Head of caudate nucleus (tissue), 42 donors: Measurements from ENCODE around the gene CSHL1.

Experiments used
- DNase-seq, 42 donors: peaks; one replicate each; pipeline versions ENCODE4 v3.0.0 to v3.0.0-alpha.2; 2020 to 2021; ENCODE audit warnings: mixed read lengths in 7 of 42
- intact Hi-C: fragments of 100-400 bp; cut with DNase I; formaldehyde crosslinking; loops from one replicate; pipeline ENCODE4 v1.15.0; 2022

The CSHL1 gene

DNA sequence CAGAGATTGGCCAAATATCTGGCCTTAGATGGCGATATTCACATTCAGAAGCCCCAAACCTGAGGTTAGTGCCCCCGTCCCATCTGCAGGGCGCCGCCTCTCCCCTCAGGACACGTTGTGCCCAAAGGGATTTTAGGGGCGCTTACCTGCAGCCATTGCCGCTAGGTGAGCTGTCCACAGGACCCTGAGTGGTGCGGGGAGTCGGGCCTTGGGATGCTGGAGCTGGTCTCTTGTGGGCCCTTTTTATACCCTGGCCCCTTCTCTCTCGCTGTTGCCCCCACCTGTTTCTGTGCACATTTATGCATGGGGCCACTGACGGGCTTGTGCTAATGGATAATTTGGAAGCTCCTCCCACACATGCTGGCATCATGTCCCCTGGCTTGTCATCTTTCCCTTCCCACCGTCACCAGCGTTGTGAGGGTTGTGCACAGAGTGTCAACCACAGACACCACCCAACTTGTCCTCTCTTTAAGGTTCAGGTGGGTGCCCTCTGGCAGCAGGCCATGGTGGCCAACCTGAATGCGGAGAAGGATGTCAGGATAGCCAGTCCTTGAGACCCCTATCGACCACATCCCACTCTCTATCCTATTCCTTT is at the start of gene CSHL1:
CSHL1 (minus strand) TSS at position 218 of the 595 bp plus-strand sequence; CDS start at position 156, 62 bp downstream.
- peak in 1 of 42 donors; percentile 28 for DNase-seq
- intact Hi-C loops = loop anchor here (10.0 kb wide), 1 partner anchor 224 kb away; the partner anchor contains the start of gene ERN1

DNA sequence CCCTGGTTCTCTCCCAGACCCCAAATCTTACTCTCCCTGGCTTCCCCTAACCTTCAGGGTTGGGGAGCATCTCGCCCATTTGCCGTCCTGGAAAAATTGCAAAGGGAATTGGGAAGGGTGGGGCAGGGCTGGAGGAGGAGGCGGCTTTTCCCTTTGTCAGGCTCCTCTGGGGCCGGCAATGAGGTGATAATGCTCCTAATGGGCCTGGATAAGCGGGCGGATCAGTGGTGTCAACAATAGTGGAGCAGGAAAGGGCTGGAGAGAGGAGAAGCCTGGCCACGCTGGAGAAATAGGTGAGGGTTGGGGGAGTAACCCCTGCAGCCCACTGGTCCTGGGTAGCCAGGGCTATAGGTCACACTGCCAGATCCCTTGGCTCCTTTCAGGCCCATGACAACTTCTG is 49.4 kb upstream of the CSHL1 start:
- no peak for DNase-seq
- intact Hi-C loops = no loop called here

DNA sequence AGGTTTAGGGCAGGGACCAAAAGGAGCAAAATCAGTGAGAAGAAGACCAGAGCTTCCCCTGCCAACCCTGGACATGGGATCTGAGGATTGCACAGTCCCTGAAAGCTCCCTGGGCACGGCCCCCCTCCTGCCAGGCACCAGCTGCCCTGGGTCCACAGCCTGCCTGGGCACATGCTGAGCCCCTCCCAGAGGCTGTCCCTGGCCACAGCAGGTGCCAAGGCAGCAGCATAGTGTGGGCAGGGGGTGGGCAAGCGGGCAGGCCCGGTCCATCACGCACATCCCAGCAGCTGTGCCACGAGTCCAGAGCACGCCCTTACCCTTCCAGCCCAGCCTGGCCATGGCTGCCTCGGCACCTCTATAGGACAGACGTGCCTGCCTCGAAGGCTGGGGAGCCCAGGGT is 48.9 kb upstream of the CSHL1 start:
- intact Hi-C loops = no loop called here
- no peak for DNase-seq

DNA sequence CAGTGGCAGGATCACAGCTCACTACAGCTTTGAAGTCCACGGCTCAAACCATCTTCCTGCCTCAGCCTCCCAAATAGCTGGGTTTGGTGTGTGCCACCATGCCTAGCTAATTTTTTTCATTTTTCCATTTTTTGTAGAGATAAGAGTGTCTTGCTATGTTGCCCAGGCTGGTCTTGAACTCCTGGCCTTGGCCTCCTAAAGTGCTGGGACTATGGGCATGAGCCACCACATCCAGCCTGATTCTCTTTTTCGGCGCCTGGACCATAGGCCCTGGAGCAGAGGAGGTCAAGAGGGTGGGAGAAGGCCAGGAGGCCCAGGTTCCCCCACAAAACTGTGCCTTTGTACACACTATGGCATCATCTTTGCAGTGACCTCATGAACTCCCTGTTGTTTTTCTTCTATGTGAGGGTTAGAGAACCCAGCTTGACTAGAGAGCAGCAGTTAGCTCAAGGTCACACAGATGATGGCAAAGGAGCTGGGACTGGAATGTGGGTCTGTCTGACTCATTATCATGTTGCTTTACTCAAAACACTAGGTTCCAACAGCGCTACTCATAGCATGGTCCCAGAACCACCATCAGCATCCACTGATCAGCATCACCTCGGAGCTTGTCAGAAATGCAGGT is 45.4 kb upstream of the CSHL1 start:
- intact Hi-C loops = no loop called here

DNA sequence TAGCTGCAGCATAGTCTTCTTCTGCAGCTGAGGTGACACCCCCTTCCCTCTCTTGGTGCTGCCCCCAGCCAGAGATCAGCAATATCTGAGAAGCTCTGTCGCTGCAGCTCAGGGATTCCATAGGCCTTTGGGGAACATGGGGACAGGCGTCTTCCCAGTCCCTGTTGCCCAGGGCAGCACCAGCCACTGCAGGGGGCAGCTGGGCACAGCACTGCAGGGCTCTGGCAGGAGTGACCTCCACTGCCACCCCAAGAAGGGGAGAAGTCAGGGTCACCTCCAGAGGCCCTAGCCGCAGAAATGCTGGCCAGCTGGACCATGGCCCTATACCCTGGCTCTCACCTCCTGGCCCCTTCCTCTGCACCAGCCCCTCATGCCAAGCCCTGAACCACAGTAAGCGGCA is 44.7 kb upstream of the CSHL1 start:
- DNase-seq = no peak
- intact Hi-C loops = no loop called here

More for the DNA sequence above, 45.4 kb upstream of the CSHL1 start:
- DNase-seq = no peak

DNA sequence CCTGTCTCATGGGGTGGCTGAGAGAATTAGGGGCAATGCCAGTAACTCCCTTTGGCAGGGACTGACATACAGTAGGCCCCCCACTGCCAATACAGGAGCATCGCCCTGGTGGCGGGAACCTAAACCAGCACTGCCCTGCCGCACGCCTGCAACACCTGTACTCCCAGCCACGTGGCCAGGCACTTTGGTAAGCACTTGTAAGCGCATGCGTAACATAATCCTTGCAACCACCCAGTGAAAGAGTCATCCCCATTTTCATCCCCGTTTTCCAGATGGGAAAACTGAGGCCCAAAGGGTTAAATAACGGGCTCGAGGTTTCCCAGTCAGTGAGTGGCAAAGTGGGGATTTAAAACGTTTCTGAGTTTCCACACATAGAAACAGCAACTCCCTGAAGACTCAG is 44.2 kb upstream of the CSHL1 start:
- intact Hi-C loops = no loop called here
- no peak for DNase-seq

DNA sequence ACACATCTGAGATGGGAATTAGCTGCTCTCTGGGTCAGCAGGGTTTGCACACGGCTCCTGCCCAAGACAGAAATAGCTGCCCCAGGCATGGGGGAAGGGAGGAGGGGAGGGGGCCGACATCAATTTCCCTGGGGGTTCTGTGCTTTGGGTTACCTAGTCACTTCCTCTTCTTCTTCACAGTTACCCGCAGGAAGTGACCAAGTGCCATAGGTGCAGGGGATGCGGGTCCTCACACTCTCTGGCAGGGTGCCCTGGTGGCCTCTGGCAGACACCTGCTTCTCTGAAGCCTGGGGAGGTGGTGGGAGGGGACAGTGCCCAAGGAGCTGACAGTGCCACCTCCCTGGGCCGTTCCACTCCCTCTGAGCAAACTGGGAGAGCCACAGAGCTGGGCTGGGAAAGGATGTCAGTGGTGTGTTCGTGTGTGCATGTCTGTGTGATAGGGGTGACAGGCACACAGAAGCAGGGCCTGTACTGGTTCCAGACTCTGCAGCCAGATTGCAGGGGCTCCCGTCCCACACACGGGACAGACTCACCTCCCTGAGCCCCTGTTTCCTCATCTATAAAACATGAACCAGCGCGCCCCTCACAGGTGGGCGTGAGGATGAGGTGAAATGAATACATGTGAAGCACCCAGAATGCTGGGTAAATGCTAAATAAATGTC is 43.5 kb upstream of the CSHL1 start:
- intact Hi-C loops = no loop called here
- no peak for DNase-seq

DNA sequence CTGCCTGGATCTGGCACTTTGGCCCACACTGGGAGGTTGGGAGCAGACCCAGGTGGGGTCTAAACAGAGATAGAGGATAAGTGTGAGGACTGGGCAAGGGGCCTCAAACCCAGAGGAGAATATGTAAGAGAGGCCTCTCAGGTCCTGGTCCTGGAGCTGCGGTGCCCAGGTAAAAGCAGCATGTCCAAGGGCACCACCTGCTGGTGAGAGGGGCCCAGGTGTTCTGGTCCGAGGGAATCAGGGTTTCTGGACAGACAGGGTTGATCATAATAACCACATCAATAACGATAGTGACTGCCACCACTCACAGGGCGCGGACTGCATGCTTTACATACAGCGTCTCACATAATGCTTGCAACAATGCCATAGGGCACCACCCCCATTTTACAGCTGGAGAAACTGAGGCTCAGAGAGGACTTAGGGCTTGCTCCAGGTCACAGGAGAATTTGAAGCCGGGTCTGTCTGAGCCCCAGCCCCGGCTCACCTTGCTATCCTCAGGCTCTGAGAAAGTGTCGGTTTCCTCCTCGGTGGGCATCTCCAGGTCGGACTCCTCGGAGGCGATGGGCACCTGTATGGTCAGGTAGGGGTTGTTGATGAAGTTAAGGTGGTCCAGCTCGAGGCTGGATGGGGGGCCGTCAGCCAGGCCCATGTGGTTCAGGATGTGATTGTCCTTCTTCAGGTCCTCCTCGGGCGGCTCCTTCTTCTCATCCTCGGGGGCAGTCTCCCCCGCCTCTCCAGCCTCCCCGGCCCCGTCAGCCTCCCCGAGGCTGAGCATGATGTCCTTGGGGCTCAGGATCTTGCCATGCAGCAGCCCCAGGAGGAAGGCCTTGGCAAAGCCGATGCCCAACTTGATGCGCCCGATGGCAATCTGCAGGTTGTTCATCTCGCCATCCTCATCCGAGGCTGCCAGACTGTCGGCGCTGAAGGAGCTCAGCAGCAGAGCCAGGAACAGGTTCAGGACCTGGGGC is 40.2 kb upstream of the CSHL1 start:
- intact Hi-C loops = no loop called here
- peak in 5 of 42 donors; percentile 10 to 40 (median 22) for DNase-seq

DNA sequence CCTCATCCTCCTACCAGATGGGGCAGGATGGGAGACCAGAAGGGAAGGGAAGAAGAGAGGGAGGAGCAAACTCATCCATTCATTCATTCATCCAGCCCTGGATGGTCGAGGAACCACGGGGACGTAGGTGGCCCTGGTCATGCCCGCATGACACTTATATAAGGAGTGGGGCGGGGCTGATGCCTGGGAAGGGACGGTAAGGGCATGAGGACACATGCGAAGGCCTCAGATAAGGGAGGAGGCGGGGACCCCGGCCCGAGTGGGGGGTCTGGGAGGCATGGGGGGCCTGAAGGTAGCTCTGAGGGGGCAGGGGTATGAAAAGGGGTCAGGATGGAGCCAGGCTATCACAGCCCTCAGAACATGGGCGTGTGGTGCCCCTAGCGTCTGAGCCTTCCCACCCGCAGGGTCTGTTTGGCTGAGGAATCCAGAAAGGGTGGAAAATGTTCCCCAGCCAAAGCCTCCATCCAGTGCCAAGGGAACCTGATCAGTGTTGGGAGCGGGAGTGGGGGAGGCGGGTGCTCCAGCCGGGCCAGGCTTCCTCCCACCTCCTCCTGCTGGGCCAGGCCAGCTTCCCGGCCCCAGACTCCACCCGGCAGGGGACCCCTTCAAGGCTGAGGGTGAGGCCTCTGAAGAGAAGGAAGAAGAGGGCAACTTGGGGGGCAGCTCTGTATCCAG is 38.7 kb upstream of the CSHL1 start:
- intact Hi-C loops = no loop called here
- no peak for DNase-seq

DNA sequence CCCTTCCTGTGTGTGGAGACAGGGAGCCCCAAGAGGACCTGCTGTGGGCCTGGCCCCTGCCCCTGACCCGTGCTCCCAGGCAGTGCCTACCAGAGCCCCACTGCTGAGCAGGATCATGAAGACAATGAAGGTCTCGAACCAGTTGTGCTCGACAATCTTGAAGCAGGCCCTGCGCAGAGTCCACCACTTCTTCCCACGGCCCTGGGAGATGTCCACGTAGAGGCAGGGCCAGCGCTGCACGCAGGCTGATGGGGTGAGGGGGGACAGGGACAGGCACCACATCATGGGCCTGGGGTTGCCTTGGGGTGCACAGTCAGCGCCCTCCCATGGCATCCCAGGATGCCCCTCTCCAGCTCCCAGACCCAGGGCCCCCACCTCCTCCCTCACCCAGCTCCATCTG is 37.5 kb upstream of the CSHL1 start:
- no peak for DNase-seq
- intact Hi-C loops = no loop called here

DNA sequence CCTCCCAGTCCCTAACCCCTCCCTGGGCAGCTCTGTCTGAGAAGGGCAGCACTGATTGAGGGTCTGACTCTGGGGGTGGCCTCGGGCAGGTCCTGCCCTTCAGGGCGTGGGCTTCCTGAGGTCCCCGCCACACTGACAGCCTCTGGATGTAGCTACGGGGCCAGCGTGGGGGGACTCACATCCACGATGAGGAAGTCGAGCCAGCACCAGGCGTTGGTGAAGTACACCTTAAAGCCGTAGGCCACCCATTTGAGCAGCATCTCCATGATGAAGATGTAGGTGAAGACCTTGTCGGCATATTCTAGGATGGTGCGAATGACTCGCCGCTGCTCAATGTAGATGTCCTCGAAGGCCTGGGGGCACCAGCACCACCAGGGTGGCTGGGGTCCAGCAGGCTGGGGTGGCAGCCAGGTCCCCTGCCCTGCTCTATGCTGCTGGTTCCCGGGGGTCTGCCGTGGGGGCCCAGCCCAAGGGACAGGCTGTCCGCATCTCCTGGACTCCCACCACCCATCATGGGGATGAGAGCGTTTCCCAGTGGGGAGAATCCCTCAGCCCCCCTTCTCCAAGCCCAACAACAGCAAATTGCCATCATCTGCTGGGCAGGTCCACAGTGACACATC is 36.8 kb upstream of the CSHL1 start:
- intact Hi-C loops = no loop called here
- no peak for DNase-seq

DNA sequence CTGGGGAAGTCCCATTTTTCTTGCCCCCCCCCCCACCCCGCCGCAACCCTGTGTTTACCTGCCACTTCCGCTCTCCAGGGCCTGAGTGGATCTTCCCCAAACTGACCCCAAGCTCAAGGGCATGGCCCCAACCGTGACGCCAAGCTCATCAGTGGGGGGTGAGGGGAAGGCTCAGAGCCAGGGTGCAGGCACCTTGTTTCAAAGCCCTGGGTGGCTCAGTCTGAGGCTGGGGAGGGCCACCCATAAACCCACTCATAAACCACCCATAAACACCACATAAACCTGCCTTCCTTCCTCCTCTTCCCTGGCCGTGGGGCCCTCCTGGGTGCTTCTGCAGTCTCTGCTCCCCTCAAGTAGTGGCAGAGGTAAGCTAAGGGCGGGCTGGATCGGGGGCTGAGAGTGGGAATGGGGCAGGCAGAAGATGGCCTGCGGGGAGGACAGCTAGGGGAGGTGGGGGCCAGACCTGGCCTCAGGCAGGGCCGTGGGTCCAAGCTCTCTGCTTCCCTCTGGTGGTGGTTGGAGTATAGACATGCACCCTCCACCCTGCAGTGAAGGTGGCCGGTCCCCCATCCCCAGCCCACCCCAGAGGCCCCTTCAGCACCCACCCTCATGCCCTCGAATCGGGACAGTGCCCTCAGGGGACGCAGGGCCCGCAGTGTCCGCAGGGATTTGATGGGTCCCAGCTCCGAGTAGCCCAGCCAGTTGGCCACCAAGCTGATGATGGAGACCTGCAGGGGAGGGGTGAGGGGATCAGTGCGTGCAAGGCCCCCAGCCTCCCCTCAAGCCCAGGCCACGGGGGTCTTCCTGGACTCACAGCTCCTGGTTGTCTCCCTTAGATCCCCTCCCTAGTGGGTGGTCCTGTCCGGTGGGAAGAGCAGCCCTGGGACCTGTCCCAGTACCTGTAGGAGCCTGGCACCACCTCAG is 35.6 kb upstream of the CSHL1 start:
- peak in 40 of 42 donors; percentile 7 to 73 (median 38) for DNase-seq

DNA sequence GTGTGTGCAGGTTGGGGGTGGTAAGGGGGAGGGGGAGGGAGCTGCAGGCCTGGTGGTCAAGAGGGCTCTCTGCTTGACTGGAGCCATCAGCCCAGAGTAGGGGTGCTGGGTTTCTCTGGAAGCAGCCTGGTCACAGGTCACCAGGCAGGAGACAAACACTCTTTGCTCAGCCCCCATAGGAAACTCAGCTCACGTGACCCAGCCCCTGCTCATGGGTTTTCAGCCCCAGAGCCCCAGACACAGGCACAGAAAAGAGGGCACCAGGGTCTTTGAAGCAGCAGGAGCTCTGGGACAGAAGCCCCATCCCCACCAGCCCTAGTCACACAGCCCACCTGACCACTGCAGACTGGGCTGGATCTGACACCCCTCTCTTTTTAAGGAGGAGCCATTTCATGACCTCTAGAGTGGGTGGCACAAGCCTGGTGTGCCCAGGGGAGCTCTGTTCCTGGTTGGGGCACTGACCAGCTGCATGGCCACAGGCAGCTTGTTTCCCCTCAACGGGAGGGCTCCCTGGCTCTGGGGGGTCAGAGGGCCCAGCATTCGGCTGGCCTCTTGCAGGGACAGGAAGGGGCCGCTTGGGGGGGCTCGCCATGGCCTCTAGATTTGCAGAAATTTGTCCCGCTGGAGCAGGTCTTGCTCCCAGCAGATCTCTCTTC is 34.9 kb upstream of the CSHL1 start:
- intact Hi-C loops = no loop called here
- no peak for DNase-seq

More for the DNA sequence above, 35.6 kb upstream of the CSHL1 start:
- intact Hi-C loops = no loop called here

DNA sequence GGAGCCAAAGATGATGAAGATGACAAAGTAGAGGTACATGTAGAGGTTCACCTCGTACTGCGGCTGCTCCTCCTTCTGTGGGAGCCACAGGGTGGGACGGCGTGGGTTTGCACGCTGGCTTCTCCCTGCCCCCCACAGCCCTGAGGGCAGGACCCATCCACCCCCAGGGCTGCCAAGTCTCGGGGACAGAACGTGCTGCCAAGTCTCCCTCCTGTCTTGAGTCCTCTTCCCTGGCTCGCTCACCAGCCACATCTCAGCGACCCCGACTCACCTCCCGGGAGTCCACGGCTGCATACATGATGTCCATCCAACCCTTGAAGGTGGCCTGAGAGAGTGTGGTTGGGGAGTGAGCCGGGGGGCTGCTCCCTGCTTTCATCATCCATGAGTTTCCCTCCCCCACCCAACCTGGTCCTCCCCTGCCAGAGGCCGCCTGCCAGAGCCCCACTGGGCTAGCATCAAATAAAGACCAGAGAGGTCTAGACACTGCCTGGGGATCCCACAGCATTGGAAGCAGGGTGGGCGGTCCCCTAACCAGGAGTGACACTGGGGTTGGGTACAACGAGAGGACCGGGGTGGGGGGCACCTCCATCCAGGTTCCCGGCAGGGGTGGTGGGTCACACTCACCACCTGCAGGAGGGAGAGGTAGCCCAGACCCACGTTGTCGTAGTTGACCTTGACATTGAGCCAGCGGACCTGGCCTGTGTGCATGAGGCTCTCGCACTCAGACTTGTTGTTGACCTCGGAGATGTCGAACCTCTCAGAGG is 33.9 kb upstream of the CSHL1 start:
- DNase-seq = no peak
- intact Hi-C loops = no loop called here

DNA sequence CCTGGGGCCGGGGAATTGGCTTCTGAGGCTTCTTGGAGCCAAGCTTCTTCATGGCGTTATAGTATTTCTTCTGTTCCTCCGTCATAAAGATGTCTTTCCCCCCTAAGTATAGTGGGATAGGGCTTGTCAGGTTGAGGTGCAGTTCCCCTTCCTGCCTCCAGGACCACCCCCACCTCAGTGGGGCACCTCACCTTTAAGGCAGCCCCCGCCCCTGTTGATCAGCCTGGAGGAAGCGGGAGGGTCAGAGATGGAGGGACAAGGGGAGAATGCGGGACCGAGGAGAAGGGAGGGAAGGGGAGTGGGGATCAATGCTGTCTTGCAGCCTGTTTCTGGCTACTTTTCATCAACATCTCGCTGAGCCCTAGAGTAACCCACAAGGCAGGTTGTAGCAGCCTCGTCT is 32.7 kb upstream of the CSHL1 start:
- intact Hi-C loops = no loop called here
- no peak for DNase-seq

DNA sequence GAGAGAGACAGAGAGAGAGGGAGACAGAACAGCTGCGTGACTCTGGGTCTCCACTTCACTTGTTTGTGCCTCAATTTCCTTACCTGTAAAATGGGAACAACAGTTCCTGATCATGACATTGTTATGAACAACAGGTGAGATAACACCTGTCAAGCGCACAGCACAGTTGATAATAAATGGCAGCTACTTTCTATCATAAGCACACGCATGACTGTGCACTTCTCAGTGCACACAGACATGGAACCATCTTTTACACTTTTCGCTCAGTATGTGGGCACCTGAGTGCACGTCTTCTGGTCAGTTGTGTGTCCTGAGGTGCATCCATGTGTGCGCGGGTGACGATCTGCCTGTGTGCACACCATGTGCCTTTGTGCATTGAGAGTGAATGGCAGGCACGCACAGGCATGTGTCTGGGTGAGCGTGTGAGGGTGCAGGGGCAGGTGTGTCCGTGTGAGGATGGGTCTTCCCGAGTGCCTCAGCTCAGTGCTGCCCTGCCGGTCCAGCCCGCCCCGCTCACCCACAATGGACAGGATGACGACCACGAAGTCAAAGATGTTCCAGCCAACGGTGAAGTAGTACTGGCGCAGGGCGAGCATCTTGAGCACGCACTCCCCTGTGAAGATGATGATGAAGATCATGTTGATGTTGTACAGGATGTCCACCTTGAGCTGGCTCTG is 31.4 kb upstream of the CSHL1 start:
- no peak for DNase-seq
- intact Hi-C loops = no loop called here
